ENCODE measurements around the gene ACTR2. TPM values are rescaled to one million over a fixed set of nuclear protein-coding genes. Genes with fewer than 3 reads are reported as not detected.

The ACTR2 gene
- total and polyA plus RNA-seq, 10 donors = 106 to 348 (median 193) TPM

- H3K9me3 ChIP-seq = no peaks in the 10 kb centered on the region
- H3K4me3 ChIP-seq = no peak overlapping the region
- intact Hi-C loops (cut with DNase I; ENCODE audit: low total_unique reads) = no loop called here
- no peak for TF ChIP-seq CTCF (IDR thresholded peaks at IDR 0.05 in 8 of 11, conservative IDR thresholded peaks at IDR 0.05 in 3 of 11)
- TF ChIP-seq POLR2AphosphoS5 (IDR thresholded peaks at IDR 0.05) = peak in 2 of 3 donors; percentile 22 to 50
- no peak for TF ChIP-seq POLR2A (IDR thresholded peaks at IDR 0.05)
- WGBS, 5 donors = 57 to 73% (median 63%) methylated on average over 7 to 16 of the region's 16 CpGs
- DNase-seq = no peak
- peaks cover 0 to 8% (median 0%) of the 10 kb centered on the region in 7 donors for H3K27me3 ChIP-seq (replicated peaks in 1 of 7)
- peak overlapping the region in 6 of 8 donors; percentile 4 to 60 (median 44) for H3K27ac ChIP-seq
- H3K4me1 ChIP-seq = peaks cover 8 to 41% (median 27%) of the 10 kb centered on the region in 6 donors
- H3K36me3 ChIP-seq = no peaks in the 10 kb centered on the region
Observed at GRCh38 chr2:65300134-65300760, 72.6 kb downstream of the ACTR2 start.

- 9 to 26% (median 22%) methylated on average over 19 to 20 of the region's 20 CpGs for WGBS, 5 donors
- H3K36me3 ChIP-seq = no peaks in the 10 kb centered on the region
- no peak for TF ChIP-seq POLR2A (IDR thresholded peaks at IDR 0.05)
- TF ChIP-seq CTCF (IDR thresholded peaks at IDR 0.05 in 8 of 11, conservative IDR thresholded peaks at IDR 0.05 in 3 of 11) = no peak
- TF ChIP-seq POLR2AphosphoS5 (IDR thresholded peaks at IDR 0.05) = peak in 2 of 3 donors; percentile 9 to 15
- peak overlapping the region in 4 of 8 donors; percentile 0 to 57 (median 17) for H3K4me3 ChIP-seq
- H3K27me3 ChIP-seq (replicated peaks in 1 of 7) = peaks cover 0 to 8% (median 0%) of the 10 kb centered on the region in 7 donors
- no peaks in the 10 kb centered on the region for H3K9me3 ChIP-seq
- intact Hi-C loops (cut with DNase I; ENCODE audit: low total_unique reads) = no loop called here
- H3K4me1 ChIP-seq = peaks cover 8 to 41% (median 27%) of the 10 kb centered on the region in 6 donors
- peak overlapping the region in 6 of 8 donors; percentile 15 to 60 (median 44) for H3K27ac ChIP-seq
- DNase-seq = peak; percentile 84
Observed at GRCh38 chr2:65300761-65301711, 73.4 kb downstream of the ACTR2 start.

DNA sequence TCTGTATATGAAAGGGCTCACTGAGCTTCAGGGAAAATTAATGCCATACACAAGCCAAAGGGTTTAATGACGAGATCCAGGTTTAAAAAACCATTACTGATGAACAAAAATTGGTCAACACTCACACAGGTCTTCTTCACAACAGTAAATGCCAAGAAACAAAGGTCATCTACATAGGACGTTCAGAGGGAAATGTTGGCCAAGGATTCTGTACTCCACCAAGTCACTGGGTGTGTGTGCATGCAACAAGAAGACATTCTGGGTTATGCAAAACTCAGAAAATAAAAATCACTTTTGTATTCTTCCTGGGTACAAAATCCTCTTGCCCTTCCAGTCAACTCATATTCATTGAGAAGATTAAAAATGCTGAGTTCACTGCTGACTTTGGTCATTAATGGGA is 78.3 kb downstream of the ACTR2 start:
- TF ChIP-seq POLR2A (IDR thresholded peaks at IDR 0.05) = no peak
- TF ChIP-seq CTCF (IDR thresholded peaks at IDR 0.05 in 8 of 11, conservative IDR thresholded peaks at IDR 0.05 in 3 of 11) = no peak
- TF ChIP-seq POLR2AphosphoS5 (IDR thresholded peaks at IDR 0.05) = no peak
- intact Hi-C loops (cut with DNase I; ENCODE audit: low total_unique reads) = no loop called here
- Histone ChIP-seq H3K4me3 (no peak overlapping the region), H3K4me1 (peaks cover 2 to 34% (median 23%) of the 10 kb centered on the region in 6 donors), H3K27me3 (replicated peaks in 1 of 7) (peaks cover 0 to 7% (median 0%) of the 10 kb centered on the region in 7 donors), H3K36me3 (peaks cover 0 to 5% (median 0%) of the 10 kb centered on the region in 6 donors), H3K9me3 (no peaks in the 10 kb centered on the region), H3K27ac (no peak overlapping the region)
- no peak for DNase-seq
- 89 to 98% (median 93%) methylated on average over 2 of the region's 2 CpGs for WGBS, 5 donors

Measured in spleen (tissue), 11 donors.